ENCODE measurements around the gene UGT1A5.
"Not testable (repeated sequence)": the region's sequence is repeated elsewhere in the genome, so short reads cannot be mapped to it uniquely, and the experiment has no call there.

Gene UGT1A5

DNA sequence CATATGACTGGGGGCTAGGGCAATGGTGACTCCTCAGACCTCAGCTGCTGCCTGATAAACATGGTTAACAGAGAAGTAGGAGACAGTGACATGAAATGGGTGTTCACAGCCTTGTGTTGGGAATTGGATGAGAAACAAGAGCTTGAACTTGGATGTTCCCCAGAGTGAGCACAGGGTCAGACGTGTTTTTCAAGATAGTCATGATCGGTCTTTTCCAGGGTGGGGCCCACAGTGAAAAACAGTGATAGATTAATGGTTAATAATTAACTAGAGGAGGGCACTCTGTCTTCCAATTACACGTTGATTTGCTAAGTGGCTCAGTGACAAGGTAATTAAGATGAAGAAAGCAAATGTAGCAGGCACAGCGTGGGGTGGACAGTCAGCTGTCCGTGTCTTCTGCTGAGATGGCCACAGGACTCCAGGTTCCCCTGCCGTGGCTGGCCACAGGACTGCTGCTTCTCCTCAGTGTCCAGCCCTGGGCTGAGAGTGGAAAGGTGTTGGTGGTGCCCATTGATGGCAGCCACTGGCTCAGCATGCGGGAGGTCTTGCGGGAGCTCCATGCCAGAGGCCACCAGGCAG is 16.1 kb downstream of the UGT1A5 start, which contains the start of gene UGT1A3:
TSS of gene UGT1A3 (plus strand) at position 320 of the 579 bp plus-strand sequence. CDS start at position 405, 85 bp downstream.
- H3K27ac Mint-ChIP-seq = no peak within 1 kb of the TSS
- no peaks in the 10 kb centered on the region for H3K4me1 Mint-ChIP-seq
- H3K27me3 Mint-ChIP-seq (ENCODE audit: low read depth) = peaks cover 9% of the 10 kb centered on the region
- peaks cover 6% of the 10 kb centered on the region for H3K9me3 Mint-ChIP-seq
- H3K36me3 Mint-ChIP-seq (ENCODE audit: low read depth) = no peaks in the 10 kb centered on the region
- H3K4me3 Mint-ChIP-seq = no peak within 1 kb of the TSS
- TF ChIP-seq, protein P1, sequence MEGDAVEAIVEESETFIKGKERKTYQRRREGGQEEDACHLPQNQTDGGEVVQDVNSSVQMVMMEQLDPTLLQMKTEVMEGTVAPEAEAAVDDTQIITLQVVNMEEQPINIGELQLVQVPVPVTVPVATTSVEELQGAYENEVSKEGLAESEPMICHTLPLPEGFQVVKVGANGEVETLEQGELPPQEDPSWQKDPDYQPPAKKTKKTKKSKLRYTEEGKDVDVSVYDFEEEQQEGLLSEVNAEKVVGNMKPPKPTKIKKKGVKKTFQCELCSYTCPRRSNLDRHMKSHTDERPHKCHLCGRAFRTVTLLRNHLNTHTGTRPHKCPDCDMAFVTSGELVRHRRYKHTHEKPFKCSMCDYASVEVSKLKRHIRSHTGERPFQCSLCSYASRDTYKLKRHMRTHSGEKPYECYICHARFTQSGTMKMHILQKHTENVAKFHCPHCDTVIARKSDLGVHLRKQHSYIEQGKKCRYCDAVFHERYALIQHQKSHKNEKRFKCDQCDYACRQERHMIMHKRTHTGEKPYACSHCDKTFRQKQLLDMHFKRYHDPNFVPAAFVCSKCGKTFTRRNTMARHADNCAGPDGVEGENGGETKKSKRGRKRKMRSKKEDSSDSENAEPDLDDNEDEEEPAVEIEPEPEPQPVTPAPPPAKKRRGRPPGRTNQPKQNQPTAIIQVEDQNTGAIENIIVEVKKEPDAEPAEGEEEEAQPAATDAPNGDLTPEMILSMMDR (IDR thresholded peaks at IDR 0.05; ENCODE audit: unreplicated experiment in 3 of 3) = no peak

- not testable (repeated sequence) for H3K9me3 Mint-ChIP-seq; H3K36me3 Mint-ChIP-seq (ENCODE audit: low read depth); H3K27me3 Mint-ChIP-seq (ENCODE audit: low read depth); H3K4me3 Mint-ChIP-seq; H3K27ac Mint-ChIP-seq; H3K4me1 Mint-ChIP-seq
Measured at GRCh38 chr2:233736868-233737653, 24.4 kb downstream of the UGT1A5 start.

GRCh38 chr2:233740870-233741269 is 28.2 kb downstream of the UGT1A5 start:
- no peak overlapping the region for H3K4me3 Mint-ChIP-seq
- H3K27ac Mint-ChIP-seq = no peak overlapping the region
- no peaks in the 10 kb centered on the region for H3K9me3 Mint-ChIP-seq
- no peaks in the 10 kb centered on the region for H3K27me3 Mint-ChIP-seq (ENCODE audit: low read depth)
- H3K4me1 Mint-ChIP-seq = no peaks in the 10 kb centered on the region
- H3K36me3 Mint-ChIP-seq (ENCODE audit: low read depth) = no peaks in the 10 kb centered on the region
- TF ChIP-seq, protein P1 (IDR thresholded peaks at IDR 0.05; ENCODE audit: unreplicated experiment in 3 of 3) = no peak

DNA sequence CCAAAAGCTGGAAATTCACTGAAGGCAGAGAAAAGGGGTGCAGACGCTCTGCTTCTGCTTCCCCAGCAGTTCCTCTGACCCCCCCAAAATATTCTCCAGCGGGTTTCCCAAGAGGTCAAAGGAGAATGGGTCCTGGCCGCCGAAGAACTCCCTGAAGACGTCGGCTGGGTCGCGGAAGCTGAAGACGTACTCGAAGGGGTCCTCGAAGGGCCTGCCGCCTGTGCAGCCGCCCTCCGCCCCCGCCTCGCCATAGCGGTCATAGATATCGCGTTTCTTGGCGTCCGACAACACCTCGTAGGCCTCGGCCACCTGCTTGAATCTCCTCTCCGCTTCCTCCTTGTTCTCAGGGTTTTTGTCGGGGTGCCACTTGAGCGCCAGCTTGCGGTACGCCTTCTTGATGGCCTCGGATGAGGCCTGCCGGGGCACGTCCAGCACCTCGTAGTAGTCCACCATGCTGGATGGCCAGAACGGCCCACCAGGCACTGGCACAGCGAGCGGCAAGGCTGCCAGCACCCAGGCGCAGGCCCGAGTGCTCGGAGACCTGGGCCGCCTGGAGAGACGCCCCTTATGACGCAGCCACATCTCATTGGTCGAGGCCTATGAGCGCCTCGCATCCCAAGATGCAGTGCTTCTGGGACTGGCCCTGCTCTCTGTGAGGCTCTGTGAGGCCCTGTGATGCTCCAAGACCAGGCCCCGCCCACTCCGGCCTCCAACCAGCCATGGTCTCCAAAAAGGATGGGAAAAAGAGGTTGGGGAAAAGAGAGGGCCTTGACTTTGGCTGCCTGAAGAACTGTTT is 31.0 kb downstream of the UGT1A5 start:
- H3K9me3 Mint-ChIP-seq = peaks cover 13% of the 10 kb centered on the region
- no peaks in the 10 kb centered on the region for H3K4me1 Mint-ChIP-seq
- H3K27me3 Mint-ChIP-seq (ENCODE audit: low read depth) = peaks cover 8% of the 10 kb centered on the region
- H3K27ac Mint-ChIP-seq = no peak overlapping the region
- H3K4me3 Mint-ChIP-seq = no peak overlapping the region
- TF ChIP-seq, protein P1 (IDR thresholded peaks at IDR 0.05; ENCODE audit: unreplicated experiment in 3 of 3) = no peak
- no peaks in the 10 kb centered on the region for H3K36me3 Mint-ChIP-seq (ENCODE audit: low read depth)

GRCh38 chr2:233745073-233745755 is 32.5 kb downstream of the UGT1A5 start:
- Mint-ChIP-seq H3K27me3 (ENCODE audit: low read depth) (peaks cover 9% of the 10 kb centered on the region), H3K27ac (no peak overlapping the region), H3K9me3 (peaks cover 23% of the 10 kb centered on the region), H3K4me1 (no peaks in the 10 kb centered on the region), H3K36me3 (ENCODE audit: low read depth) (no peaks in the 10 kb centered on the region), H3K4me3 (no peak overlapping the region)
- TF ChIP-seq, protein P1 (IDR thresholded peaks at IDR 0.05; ENCODE audit: unreplicated experiment in 3 of 3) = no peak

- not testable (repeated sequence) for H3K27ac Mint-ChIP-seq; H3K27me3 Mint-ChIP-seq (ENCODE audit: low read depth); H3K4me3 Mint-ChIP-seq; H3K4me1 Mint-ChIP-seq; H3K36me3 Mint-ChIP-seq (ENCODE audit: low read depth)
- H3K9me3 Mint-ChIP-seq = peaks cover 24% of the 10 kb centered on the region
Measured at GRCh38 chr2:233745838-233746237, 33.1 kb downstream of the UGT1A5 start.
